Cardiac muscle cell (in vitro differentiated cells and primary cell): Measurements from ENCODE around the gene MRPL12. TPM values are rescaled to one million over a fixed set of nuclear protein-coding genes. Genes with fewer than 3 reads are reported as not detected.
A peak's percentile ranks its signal among the peaks of the same experiment; 100 is the strongest.

ENCODE experiments used
- DNase-seq, 2 donors: peaks; one replicate each; pipeline versions ENCODE4 v3.0.0 to v3.0.0-alpha.2; 2010 to 2017; ENCODE audit warnings: low read depth in 1 of 2, low spot score in 1 of 2
- H3K27ac ChIP-seq: fragments of 200-600 bp; sonication (generic); 2 replicates; pipeline ENCODE4 v1.5.1; 2016
- H3K27me3 ChIP-seq: fragments of 200-600 bp; sonication (generic); 2 replicates; pipeline ENCODE4 v1.6.0; 2016; ENCODE audit warnings: control low read depth
- H3K36me3 ChIP-seq: fragments of 200-600 bp; sonication (generic); 2 replicates; pipeline ENCODE4 v1.5.1; 2016; ENCODE audit warnings: control low read depth
- H3K4me1 ChIP-seq: fragments of 200-600 bp; sonication (generic); 2 replicates; pipeline ENCODE4 v1.8.1; 2017; ENCODE audit warnings: low read depth, mild to moderate bottlenecking, mixed run types
- H3K4me3 ChIP-seq: fragments of 200-600 bp; sonication (generic); 2 replicates; pipeline ENCODE4 v1.5.1; 2016; ENCODE audit warnings: mild to moderate bottlenecking
- H3K9me3 ChIP-seq: fragments of 200-600 bp; sonication (generic); 2 replicates; pipeline ENCODE4 v1.5.1; 2017; ENCODE audit warnings: low read depth, mild to moderate bottlenecking, control low read depth
- polyA plus RNA-seq: library from polyadenylated mRNA; unstranded; fragments of >200 nt; fragmentation: Nextera tagmentation; extraction: Ambion mirVana; gene quantifications from 2 replicates; pipeline ENCODE4 v1.2.1, GENCODE V29; 2016
- total RNA-seq: library from RNA; depleted of rRNA; stranded (reverse); fragments of >200 nt; gene quantifications from 2 replicates; pipeline ENCODE4 v1.2.3, GENCODE V29; 2016
- TF ChIP-seq, protein P1 (sequence below): IDR thresholded peaks from 2 replicates; pipeline ENCODE4 v1.5.1; 2012; ENCODE audit warnings: low read depth, mild to moderate bottlenecking, low read length

MRPL12 gene
- total and polyA plus RNA-seq, 2 experiments from 2014 or later = 47.5 to 222 TPM

DNA sequence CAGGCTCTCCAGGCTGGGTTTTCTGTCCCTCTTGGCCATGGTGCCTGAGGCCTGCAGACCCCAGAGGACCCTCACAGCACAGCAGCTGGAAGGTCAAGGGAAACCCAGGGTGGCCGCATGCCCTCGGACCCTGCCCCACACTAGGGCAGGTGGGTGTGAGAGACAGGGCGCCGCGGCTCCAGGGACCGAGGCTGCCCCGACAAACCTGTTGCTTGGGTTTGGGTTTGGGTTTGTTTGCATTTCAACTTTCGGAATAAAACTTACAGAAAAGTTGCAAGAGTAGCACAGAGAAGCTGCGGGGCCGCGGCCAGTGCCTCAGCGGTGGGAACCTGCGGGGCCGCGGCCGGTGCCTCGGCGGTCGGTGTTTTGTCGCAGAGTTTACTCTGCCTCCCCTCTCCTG lies 11.6 kb upstream of the MRPL12 start:
- no peak overlapping the region for H3K4me3 ChIP-seq
- peaks cover 40% of the 10 kb centered on the region for H3K36me3 ChIP-seq
- H3K9me3 ChIP-seq = no peaks in the 10 kb centered on the region
- H3K27me3 ChIP-seq = no peaks in the 10 kb centered on the region
- DNase-seq = no peak
- H3K27ac ChIP-seq = no peak overlapping the region
- H3K4me1 ChIP-seq = no peaks in the 10 kb centered on the region
- TF ChIP-seq, protein P1, sequence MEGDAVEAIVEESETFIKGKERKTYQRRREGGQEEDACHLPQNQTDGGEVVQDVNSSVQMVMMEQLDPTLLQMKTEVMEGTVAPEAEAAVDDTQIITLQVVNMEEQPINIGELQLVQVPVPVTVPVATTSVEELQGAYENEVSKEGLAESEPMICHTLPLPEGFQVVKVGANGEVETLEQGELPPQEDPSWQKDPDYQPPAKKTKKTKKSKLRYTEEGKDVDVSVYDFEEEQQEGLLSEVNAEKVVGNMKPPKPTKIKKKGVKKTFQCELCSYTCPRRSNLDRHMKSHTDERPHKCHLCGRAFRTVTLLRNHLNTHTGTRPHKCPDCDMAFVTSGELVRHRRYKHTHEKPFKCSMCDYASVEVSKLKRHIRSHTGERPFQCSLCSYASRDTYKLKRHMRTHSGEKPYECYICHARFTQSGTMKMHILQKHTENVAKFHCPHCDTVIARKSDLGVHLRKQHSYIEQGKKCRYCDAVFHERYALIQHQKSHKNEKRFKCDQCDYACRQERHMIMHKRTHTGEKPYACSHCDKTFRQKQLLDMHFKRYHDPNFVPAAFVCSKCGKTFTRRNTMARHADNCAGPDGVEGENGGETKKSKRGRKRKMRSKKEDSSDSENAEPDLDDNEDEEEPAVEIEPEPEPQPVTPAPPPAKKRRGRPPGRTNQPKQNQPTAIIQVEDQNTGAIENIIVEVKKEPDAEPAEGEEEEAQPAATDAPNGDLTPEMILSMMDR = no peak

DNA sequence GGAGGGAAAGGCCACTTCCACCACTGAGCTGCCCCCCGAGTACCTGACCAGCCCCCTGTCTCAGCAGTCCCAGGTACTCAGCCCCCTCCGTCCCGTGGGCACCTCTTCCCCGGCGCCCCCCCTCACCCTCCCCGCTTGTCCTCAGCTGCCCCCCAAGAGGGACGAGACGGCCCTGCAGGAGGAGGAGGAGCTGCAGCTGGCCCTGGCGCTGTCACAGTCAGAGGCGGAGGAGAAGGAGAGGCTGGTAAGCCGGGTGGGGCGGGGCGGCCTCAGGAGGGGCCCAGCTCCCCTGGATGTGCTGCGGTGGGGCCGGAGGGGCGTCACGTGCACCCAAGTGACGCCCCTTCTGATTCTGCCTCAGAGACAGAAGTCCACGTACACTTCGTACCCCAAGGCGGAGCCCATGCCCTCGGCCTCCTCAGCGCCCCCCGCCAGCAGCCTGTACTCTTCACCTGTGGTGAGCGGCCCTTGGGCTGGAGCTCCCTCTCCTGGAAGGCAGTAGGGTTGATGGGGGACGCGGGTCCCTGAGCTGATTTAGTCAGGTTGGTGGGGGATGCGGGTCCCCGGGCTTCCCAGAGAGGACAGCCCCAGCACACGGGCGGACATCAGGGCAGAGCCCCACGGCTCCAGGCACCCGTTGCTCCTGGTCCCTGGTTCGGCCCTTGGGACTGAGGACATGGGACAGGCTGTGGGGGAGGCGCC lies 9.5 kb upstream of the MRPL12 start:
- Histone ChIP-seq H3K27ac (no peak overlapping the region), H3K4me3 (no peak overlapping the region), H3K9me3 (no peaks in the 10 kb centered on the region), H3K27me3 (no peaks in the 10 kb centered on the region), H3K4me1 (no peaks in the 10 kb centered on the region), H3K36me3 (peaks cover 37% of the 10 kb centered on the region)
- TF ChIP-seq, protein P1 = no peak
- DNase-seq = no peak

DNA sequence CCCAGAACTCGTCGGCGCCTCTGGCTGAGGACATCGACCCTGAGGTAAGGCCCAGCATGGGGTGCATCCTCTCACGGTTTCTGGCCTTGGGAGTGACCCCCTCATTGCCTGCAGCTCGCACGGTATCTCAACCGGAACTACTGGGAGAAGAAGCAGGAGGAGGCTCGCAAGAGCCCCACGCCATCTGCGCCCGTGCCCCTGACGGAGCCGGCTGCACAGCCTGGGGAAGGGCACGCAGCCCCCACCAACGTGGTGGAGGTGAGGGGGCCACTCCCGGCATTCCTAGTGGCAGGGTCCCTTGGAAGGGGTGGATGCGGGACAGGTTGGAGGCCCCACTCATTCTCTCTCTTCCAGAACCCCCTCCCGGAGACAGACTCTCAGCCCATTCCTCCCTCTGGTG lies 8.4 kb upstream of the MRPL12 start:
- H3K27ac ChIP-seq = no peak overlapping the region
- DNase-seq = no peak
- peaks cover 28% of the 10 kb centered on the region for H3K36me3 ChIP-seq
- no peaks in the 10 kb centered on the region for H3K9me3 ChIP-seq
- H3K4me1 ChIP-seq = no peaks in the 10 kb centered on the region
- no peaks in the 10 kb centered on the region for H3K27me3 ChIP-seq
- no peak overlapping the region for H3K4me3 ChIP-seq
- TF ChIP-seq, protein P1 = no peak

DNA sequence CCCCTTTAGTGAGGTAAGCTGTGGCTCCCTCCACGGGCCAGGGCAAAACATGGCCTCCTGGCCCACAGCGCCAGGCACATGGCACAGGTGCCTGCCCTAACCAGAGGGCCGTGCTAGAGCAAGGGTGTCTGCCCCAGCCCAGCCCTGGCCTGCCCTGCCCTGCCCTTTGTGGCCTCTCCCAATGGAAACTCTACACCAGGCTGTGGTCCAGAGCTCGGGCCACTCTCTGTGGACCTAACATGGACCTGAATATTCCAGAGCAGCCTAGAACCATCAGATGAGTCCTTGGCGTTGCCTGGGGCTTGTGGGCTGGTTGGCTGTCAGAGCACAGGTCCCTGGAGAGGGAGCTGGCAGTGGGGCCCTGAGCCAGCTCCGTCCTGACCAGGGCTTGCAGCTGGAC lies 8.0 kb upstream of the MRPL12 start:
- H3K9me3 ChIP-seq = no peaks in the 10 kb centered on the region
- TF ChIP-seq, protein P1 = no peak
- no peak overlapping the region for H3K4me3 ChIP-seq
- no peak for DNase-seq
- no peaks in the 10 kb centered on the region for H3K27me3 ChIP-seq
- no peaks in the 10 kb centered on the region for H3K4me1 ChIP-seq
- peaks cover 28% of the 10 kb centered on the region for H3K36me3 ChIP-seq
- no peak overlapping the region for H3K27ac ChIP-seq

DNA sequence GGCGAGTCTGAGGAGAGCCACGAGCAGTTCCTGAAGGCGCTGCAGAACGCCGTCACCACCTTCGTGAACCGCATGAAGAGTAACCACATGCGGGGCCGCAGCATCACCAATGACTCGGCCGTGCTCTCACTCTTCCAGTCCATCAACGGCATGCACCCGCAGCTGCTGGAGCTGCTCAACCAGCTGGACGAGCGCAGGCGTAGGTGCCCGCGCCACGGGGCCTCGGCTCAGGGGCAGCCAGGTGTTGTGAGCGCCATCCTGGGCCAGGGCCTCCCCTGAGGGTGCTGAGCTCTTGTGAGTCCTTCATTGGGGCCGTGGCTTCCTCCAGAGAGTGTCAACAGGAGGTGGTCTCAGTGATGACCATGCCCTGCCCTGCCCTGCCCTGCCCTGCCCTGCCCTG lies 7.4 kb upstream of the MRPL12 start:
- Histone ChIP-seq H3K36me3 (peaks cover 27% of the 10 kb centered on the region), H3K4me1 (no peaks in the 10 kb centered on the region)

More for the DNA sequence above, 7.4 kb upstream of the MRPL12 start:
- H3K27me3 ChIP-seq = no peaks in the 10 kb centered on the region
- H3K9me3 ChIP-seq = no peaks in the 10 kb centered on the region
- H3K4me3 ChIP-seq = no peak overlapping the region
- no peak for DNase-seq
- peak overlapping the region; percentile 66 for H3K27ac ChIP-seq
- TF ChIP-seq, protein P1 = no peak
